ENCODE measurements around the gene MPHOSPH10. TPM values are rescaled to one million over a fixed set of nuclear protein-coding genes. Genes with fewer than 3 reads are reported as not detected.
A peak's percentile ranks its signal among the peaks of the same experiment; 100 is the strongest.

The MPHOSPH10 gene
- polyA plus RNA-seq, 1 donor (not counting 4 experiments of a cell fraction or from before 2014, with no cell fraction given) = 20.3 TPM

DNA sequence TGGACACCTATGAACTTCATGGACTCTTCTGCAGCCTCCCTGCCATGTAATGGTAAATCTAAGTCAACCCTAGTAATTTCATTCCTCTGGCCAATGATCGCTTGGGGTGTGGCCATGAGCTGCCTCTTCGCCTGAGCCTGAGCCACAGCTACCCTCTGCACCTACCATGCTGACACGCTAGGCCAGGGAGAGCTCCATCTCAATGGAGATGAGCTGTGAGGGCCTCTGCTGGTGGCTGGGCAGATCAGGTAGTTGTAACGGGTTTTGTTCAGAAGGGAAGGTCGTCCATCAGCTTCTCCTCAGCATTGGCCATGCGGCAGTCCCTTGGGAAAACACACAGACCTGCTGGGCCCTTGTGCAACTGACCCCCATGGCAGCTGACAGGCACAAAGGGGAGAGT, 24.4 kb downstream of the MPHOSPH10 start:
- H3K27me3 ChIP-seq (ENCODE audit: control insufficient read depth, extremely low read depth, insufficient read depth, low read length) = no peaks in the 10 kb centered on the region
- dilution Hi-C loops (cut with MboI; ENCODE audit: extremely low pct_ligation_motif_present, low sequenced_read_pairs) = no loop called here
- H3K4me3 ChIP-seq (ENCODE audit: control insufficient read depth in 2 of 3, extremely low read depth in 1 of 3, insufficient read depth in 2 of 3, low read depth in 1 of 3, low read length in 3 of 3) = no peak overlapping the region
- H4K20me1 ChIP-seq (ENCODE audit: control insufficient read depth, extremely low read depth, insufficient read depth, low read length) = no peaks in the 10 kb centered on the region
- H3K4me1 ChIP-seq (ENCODE audit: control insufficient read depth, extremely low read depth, insufficient read depth, low read length) = no peaks in the 10 kb centered on the region
- H3K36me3 ChIP-seq (ENCODE audit: control insufficient read depth in 2 of 2, extremely low read depth in 1 of 2, insufficient read depth in 2 of 2, low read length in 2 of 2) = peaks cover 0 to 4% of the 10 kb centered on the region in 2 experiments
- no peaks in the 10 kb centered on the region for H3K9me1 ChIP-seq (ENCODE audit: control insufficient read depth, extremely low read depth, insufficient read depth, low read length)
- H3K27ac ChIP-seq (ENCODE audit: control insufficient read depth, insufficient read depth, low read length) = no peak overlapping the region
- FAIRE-seq = no peak
- no peak overlapping the region for H2AFZ ChIP-seq (ENCODE audit: control insufficient read depth, low read length)
- H3K79me2 ChIP-seq (ENCODE audit: control insufficient read depth, insufficient read depth, low read length) = no peaks in the 10 kb centered on the region
- no peak for DNase-seq (ENCODE audit: low read depth, low spot score)
- no peak overlapping the region for H3K4me2 ChIP-seq (ENCODE audit: control insufficient read depth, extremely low read depth, insufficient read depth, low read depth, low read length)
- no peaks in the 10 kb centered on the region for H3K9me3 ChIP-seq (ENCODE audit: control insufficient read depth, low read depth, low read length)
- no peak for TF ChIP-seq EZH2 (IDR thresholded peaks at IDR 0.05; ENCODE audit: low read length)
- TF ChIP-seq, protein P1, sequence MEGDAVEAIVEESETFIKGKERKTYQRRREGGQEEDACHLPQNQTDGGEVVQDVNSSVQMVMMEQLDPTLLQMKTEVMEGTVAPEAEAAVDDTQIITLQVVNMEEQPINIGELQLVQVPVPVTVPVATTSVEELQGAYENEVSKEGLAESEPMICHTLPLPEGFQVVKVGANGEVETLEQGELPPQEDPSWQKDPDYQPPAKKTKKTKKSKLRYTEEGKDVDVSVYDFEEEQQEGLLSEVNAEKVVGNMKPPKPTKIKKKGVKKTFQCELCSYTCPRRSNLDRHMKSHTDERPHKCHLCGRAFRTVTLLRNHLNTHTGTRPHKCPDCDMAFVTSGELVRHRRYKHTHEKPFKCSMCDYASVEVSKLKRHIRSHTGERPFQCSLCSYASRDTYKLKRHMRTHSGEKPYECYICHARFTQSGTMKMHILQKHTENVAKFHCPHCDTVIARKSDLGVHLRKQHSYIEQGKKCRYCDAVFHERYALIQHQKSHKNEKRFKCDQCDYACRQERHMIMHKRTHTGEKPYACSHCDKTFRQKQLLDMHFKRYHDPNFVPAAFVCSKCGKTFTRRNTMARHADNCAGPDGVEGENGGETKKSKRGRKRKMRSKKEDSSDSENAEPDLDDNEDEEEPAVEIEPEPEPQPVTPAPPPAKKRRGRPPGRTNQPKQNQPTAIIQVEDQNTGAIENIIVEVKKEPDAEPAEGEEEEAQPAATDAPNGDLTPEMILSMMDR (optimal IDR thresholded peaks at IDR 0.05 in 1 of 3, IDR thresholded peaks at IDR 0.05 in 1 of 3, conservative IDR thresholded peaks at IDR 0.05 in 1 of 3; ENCODE audit: extremely low read depth in 1 of 3, insufficient read depth in 2 of 3, low read length in 3 of 3) = peak; percentile 26 to 73 (median 43)
- no peak overlapping the region for H3K9ac ChIP-seq (ENCODE audit: control insufficient read depth, extremely low read depth, insufficient read depth, low read length)

DNA sequence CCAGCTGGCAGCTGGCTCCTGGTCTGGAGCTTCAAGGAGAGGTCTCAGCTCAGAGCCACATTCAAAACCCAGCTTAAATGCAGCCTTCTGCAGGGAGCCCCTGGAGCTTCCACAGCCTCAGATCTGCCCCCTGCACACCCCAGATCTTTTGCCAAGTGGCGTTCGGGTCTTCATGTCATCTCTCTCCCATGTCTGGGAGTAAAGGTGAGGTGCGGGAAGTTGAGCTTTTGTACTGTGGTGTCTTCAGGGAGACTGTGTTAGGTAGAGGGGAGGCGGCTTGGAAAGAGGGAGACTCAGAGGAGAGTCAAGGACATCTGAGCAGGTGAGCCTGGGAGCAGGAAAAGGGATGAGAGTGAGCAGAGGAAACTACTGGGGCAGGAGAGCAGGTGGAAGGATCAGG, 25.4 kb downstream of the MPHOSPH10 start:
- no peak overlapping the region for H3K4me3 ChIP-seq (ENCODE audit: control insufficient read depth in 2 of 3, extremely low read depth in 1 of 3, insufficient read depth in 2 of 3, low read depth in 1 of 3, low read length in 3 of 3)
- FAIRE-seq (no peak), DNase-seq (ENCODE audit: low read depth, low spot score) (no peak)
- dilution Hi-C loops (cut with MboI; ENCODE audit: extremely low pct_ligation_motif_present, low sequenced_read_pairs) = no loop called here
- no peaks in the 10 kb centered on the region for H3K9me1 ChIP-seq (ENCODE audit: control insufficient read depth, extremely low read depth, insufficient read depth, low read length)
- H4K20me1 ChIP-seq (ENCODE audit: control insufficient read depth, extremely low read depth, insufficient read depth, low read length) = no peaks in the 10 kb centered on the region
- H3K27ac ChIP-seq (ENCODE audit: control insufficient read depth, insufficient read depth, low read length) = no peak overlapping the region
- no peaks in the 10 kb centered on the region for H3K9me3 ChIP-seq (ENCODE audit: control insufficient read depth, low read depth, low read length)
- no peak overlapping the region for H3K4me2 ChIP-seq (ENCODE audit: control insufficient read depth, extremely low read depth, insufficient read depth, low read depth, low read length)
- H3K4me1 ChIP-seq (ENCODE audit: control insufficient read depth, extremely low read depth, insufficient read depth, low read length) = no peaks in the 10 kb centered on the region
- TF ChIP-seq EZH2 (IDR thresholded peaks at IDR 0.05; ENCODE audit: low read length) = no peak
- TF ChIP-seq, protein P1 (optimal IDR thresholded peaks at IDR 0.05 in 1 of 3, IDR thresholded peaks at IDR 0.05 in 1 of 3, conservative IDR thresholded peaks at IDR 0.05 in 1 of 3; ENCODE audit: extremely low read depth in 1 of 3, insufficient read depth in 2 of 3, low read length in 3 of 3) = no peak
- no peaks in the 10 kb centered on the region for H3K79me2 ChIP-seq (ENCODE audit: control insufficient read depth, insufficient read depth, low read length)
- no peak overlapping the region for H3K9ac ChIP-seq (ENCODE audit: control insufficient read depth, extremely low read depth, insufficient read depth, low read length)
- H3K36me3 ChIP-seq (ENCODE audit: control insufficient read depth in 2 of 2, extremely low read depth in 1 of 2, insufficient read depth in 2 of 2, low read length in 2 of 2) = no peaks in the 10 kb centered on the region
- no peaks in the 10 kb centered on the region for H3K27me3 ChIP-seq (ENCODE audit: control insufficient read depth, extremely low read depth, insufficient read depth, low read length)
- no peak overlapping the region for H2AFZ ChIP-seq (ENCODE audit: control insufficient read depth, low read length)

Data from keratinocyte (primary cell).